ENCODE data around the gene EN1.
A peak's percentile ranks its signal among the peaks of the same experiment; 100 is the strongest.

Gene EN1

DNA sequence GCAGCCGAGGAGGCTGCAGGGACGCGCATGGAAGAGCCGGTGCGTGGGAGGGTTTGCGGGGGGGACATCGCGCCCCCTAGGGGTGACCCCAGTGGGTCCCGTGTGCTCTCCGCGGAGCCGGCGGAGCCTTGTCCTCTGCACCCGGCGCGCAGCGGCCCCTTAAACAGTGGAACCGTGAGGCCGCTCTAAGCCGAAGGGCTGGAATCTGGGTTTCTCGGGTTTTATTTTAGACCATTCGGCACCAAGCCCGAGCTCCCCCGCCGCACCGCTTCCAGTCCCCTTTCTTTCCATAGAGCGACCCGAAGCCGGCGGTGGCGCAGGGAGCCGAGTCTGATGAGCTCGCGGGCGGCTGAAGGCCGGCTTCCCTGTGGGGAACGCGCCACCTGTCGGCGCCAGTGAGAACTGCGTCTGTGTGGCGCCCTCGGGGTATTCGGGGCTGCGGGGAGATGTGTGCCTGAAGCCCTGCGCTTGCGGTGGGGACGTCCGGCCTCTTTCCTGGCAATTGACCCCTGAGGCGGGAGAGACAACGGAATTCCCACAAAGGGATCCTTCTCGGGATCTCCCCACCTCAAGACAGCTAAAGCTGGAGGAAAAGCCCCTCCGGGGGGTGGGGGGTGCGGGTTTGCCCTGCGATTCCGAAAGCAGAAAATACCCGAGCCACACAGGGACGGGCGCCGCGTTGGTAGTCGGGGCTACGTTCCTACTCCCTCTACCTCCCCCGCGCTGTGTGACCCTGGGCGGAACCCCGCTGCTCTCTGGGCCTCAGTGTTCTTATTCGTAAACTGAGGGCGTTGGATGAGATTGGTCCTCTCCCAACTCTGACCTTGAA is 8.2 kb upstream of the EN1 start:
- DNase-seq: peak; percentile 29

DNA sequence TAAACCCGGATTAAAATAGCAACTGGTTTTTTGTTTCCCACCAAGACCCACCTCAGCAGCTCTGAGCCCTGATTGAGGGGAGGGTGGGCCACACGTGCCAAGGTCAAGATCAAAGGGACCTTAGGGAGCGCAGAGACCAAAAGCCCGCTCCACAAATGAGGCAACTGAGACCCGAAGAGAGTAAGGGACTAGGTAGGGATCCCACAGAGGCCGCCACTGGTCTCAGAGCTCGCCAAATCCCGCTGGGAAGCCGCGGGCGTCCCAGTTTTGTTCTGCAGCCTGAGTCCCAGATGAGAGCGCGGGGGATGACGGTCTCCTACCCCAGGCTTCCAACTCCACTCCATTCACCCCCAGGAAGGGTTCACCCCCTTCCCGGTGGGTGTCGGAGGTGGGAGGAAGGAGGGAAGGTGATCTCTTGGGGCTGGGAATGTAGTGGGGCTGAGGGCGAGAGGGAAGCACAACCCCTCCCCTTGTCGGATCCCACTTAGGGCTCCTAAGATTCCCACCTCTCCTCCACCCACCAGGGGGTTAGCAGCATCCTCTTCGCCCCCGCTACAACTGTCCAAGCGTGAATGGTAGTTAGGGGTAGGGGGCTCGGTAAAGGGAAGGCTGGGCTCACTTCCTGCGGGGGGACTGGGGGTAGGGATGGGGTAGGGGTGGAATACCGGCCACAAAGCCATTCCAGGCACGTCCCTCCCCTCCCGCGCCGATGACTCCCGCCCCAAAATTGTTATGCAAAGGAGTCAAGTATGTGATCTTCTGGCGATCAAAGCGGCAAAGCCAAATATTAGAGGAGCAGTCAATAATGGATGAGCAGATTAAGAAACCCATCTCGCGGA is 7.3 kb upstream of the EN1 start:
- no peak for DNase-seq

DNA sequence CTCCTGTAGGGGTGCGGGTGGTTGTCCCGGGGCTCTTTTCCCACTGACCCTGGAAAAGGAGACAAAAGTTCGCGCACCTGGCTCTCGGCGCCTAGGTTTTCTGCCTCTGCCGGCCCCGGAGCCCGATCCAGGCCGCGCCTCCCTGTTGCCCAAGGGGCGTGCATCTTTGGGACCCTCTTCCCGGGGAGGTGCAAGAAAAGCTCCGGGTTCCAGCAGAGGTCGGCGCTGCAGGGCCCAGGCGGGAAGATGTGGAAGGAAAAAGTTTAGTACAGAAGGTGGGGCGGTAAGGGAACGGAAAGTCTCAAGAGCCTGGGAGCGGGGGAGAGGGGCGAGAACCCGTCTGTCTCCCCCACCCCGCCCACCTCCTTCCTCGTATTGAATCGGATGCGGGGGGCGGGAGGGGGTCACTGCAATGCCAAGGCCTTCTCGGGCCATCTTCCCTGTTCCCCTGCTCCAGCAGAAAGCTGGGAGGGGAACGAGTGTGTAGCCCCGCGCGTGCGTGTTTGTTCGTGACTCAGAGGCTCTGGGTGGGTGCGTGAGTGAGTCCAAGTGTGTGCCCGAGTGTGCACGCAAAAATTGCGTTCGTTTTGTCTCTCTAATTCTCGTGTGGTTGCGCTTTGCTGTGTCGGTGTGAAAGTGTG is 6.3 kb upstream of the EN1 start:
- DNase-seq: no peak

DNA sequence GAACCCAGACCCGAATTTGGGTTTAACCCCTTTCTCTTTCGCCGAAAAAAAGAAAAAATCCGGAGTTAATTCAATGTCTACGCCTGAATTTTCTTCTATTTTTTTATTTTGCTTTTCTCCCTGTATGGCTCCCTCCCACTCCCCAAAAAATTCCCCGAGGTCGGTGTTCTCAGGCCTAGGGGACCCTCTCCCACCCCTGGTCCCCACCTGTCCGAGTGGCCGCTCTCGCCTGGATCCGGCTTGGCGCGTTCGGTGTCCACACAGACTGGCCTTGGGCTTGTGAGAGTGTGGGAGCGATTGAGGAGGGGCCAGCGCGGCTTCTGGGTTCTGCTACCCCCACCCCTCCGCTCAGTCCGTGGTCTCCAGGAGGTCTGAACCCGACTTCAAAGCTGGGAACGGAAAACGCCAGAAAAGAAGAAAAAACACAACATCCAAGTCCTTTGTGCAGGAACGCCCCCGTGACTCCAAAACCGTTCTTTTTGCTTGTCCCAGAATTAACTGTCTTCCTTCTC is 5.7 kb upstream of the EN1 start:
- no peak for DNase-seq

DNA sequence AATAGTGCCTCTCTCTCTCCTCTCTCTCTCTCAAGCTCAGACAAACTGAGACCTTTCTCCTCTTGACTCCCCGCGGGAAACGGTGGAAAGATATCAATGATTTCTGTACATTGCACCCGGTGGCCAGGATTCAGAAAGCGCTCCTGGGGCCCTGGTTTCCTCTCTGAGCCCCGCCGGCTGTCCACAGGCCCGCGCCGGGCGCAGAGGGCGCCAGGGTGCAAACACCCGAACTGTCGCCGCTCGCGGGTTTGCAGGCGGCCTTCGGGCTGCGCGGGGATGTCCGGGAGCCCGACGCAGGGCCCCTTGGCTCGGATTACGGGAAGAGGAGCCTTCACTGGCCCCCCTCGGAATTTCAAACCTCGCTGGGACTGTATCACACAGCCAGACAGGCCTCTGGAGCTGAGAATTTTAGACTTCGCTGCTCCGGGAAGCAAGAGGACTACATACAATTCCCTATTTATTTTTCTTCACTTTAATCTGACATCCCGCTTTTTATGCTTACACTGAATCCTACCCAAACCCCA is 5.2 kb upstream of the EN1 start:
- DNase-seq: no peak

DNA sequence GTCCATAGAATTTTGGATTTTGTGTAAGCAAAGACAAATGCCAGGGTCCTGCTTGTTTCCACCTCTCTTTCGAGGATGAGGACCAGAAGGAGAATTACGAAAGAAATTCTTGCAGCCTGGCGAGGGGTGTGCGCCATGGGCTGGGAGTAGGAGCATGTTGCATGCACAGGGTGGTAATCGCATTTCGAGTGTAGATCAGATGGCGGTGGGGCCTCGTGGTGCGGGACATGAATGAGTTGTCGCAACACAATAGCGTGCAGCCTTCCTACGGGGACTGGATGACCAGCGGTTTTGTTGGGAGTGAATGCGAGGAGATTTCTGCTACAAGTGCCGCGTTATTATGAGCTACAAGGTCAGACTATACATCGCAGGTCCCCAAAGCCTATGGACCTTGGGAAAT is 4.2 kb upstream of the EN1 start:
- DNase-seq: no peak

DNA sequence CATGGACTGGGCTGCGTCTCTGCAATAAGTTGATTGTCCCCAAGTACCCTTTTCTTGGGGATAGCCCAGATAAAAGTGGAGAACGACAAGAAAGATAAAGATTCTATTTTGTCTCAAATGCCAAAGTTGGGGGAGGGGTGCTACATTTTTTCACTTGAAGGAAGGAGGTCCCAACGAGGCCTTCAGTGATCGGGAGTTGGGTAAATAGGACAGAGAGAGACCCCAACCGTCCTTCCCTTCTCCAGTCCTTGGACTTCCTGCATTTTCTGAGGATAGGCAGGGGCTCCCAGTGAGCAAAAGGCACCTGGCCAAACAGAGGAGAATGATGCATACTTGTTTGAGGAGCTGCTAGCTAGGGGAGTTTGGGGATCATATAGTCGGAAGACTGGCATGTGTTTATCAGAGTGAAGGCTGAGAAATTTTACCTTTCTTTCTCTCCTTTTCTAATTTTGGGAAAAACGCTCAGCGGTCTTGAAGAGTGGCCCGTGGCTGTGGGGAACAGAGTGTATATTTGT is 3.5 kb upstream of the EN1 start:
- no peak for DNase-seq

DNA sequence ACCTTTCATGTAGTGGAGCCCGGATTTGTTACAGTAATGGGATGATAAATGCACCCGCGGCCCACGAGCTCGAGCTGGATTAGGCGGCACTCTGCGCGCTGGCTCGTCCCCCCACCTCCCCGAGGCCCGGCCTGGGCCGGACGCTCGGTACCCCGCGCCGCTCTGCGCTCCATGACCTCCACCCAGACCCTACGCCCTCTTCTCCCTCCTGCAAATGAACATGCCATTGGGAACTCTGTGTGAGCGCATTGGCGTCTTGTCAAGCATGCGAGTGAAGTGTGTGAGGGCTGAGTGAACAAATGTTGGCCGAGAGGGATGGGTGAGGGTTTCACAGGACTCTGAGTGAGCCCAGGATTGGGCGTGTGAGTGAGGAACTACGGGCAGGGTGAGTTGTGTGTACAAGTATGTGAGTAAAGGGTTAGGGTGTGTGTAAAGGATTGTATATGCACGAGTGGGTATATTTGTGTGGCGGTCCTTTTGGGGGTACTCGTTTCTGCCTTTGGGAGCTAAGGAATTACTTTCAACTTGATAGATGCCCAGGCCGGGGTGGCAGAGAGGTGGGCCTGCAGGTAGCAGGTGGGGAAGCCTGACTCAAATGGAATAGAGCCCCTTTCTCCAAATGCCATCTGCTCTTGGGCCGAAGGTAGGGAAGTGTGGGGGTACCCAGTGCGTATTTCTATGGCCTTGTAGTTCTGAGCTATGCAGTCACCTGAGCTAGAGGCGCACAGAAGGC is 2.9 kb upstream of the EN1 start:
- DNase-seq: no peak

DNA sequence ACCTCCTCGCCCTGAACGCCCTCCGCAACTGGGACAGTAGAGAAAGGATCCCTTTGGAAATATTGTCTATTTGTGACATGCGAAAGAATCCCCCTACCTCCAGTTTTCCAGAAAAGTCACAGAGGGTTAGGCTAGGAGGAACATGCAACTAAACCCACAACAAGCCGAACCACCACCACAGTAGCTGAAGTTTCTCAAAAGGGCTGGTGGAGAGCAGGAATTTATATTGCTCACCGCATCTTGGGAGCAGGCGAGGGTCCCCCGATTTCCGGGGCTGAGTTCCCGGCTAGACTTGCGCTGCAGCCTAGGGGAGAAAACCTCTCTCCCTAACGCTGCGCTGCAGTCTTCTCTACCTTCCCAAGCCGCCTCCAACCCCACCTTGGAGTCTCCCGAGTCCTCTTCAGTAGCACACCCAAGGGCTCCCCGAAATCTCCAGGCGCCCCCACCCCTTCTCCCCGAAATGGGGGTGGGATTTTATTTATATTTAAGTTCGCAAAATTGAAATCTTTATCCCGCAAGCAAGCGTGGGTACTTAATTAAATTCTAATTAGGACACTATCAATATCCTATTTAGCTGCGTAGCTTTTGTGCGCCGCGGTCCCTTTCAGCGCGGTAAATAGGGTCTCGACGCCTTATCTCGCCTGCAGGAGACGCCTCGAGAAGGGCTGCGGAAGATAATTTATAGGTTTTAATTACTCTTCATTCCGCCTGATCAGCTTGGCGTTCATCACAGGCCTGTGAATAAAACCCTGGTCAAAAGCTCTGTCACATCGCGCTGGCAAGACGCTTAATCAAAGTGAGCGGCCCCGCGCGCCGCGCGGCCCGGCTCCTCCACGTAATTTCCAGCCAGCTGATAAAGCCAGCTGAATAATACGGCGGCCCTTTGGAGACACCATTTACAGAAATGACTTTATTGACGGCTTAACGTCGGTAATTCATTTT is 2.0 kb upstream of the EN1 start:
- DNase-seq: no peak

DNA sequence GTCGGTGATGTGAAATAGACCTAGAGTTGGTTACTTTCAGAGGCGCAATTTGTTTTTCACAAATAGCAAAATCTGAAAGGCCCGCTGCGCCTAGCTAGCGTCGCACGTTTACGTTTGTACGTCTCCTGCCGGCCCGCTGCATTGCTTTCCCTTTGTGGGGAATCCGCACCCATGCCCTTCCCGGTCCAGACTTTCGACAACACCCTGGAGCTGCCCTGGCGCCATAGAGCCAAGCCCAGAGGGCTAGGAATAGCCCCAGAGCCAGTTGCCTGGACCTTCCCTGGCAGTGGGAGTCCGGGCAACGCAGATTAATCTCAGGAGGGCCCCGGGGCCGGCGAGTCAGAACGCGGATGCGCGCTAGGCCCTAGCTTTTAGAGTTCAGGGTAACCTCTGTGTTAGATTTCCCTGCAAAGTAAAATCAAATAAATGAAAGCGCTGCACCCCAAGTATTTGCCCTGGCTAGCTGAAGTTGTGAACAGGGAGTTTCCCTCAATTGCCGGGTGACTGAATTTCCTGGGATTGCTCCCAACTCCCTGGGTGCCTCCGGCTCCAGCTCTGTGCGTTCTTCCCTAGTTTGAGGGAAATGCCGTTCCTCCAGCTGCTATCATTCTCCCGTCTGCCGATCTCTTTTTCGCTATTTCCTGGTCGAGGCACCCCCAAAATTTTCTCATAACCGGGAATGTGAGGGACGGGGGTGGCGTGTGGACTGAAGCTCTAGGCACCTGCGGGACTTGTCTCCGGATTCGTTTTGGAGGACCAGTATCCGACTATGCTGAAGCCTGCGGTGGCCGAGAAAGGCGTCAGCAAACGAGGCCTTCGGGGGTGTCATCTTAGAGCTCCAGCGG is 1.2 kb upstream of the EN1 start:
- DNase-seq: no peak

DNA sequence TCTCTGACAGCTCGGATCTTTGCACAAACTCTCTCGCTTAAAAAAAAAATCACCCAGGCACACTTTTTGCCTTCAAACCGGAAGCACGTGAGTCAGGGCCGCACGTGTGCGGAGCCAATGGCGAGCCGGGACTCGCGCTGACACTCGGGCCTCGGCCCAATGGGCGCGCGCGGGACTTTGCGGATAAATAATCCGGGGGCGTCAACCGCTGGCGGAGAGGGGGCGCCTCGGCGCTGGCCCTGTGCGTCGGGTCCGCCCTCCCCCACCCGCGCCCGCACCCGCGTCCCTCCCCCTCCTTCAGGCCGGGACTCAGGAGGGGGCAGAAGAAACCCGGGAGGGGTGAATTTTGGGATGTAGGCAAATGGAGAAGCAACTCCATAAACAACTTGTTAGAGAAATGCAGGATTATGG is 319 bp upstream of the EN1 start:
- DNase-seq: no peak

DNA sequence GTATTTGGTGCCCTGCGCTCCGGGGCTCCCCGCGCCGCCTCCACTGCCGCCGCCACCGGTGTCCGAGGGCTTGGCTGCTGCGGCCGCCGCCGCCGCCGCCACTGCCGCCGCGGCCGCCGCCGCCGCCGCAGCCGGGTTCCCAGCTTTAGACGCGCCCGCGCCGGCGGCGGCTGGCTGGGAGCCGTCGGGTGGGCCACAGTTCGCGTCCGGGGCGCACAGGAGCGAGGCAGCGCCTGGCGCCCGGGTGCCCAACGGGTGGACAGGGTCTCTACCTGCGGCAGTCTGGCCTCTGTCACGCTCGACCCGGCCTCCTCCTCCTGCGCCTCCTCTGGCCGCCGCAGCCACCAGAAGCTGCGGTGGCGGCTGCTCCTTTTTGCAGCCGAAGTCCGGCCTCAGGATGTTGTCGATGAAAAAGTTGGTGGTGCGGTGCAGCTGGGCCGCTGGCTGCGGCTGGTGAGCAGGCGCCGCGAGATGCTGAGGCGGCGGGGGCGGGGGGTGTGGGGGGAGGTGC is 951 bp downstream of the EN1 start:
- no peak for DNase-seq

DNA sequence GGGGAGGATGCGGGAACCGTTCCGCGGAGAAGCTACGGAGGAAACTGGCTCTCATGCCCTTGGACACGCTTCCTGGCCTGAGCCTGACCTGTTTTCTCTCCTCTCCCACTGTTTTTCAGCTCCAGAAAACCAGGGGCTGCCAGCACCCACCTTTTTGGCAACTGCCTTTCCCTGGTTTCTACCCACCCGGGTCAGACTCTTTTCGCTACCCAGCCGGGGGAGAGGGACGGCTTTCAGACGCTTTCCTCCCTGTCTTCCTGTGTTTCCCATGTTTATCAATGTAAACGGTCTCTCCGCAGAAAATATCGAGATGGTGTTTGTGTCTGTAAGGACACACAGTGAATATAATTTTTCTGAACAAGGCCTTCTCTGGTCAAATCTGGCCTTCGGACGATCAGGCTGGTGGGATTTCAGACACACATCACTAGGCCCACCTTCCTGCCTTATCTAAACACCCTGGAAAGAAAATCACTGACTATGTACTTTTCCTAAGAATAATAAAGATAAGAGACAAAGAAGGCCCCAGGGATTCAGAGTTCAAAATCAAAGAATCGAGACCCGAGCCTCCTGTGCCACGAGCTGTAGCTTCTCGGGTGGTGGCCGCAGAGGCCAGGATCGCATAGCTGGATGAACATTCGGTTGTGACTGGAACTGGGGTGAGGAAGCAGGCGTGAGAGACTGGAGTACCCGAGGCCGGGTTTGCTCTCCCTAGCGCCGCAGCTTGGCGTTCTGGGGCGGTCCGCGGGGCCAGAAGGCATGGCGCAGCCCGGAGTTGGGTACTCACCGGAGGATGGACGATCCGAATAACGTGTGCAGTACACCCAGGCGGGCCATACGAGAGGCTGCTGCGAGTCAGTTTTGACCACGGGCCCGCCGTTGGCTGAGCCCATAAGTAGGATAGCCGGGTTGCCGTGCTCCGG is 1.7 kb downstream of the EN1 start:
- DNase-seq: no peak

DNA sequence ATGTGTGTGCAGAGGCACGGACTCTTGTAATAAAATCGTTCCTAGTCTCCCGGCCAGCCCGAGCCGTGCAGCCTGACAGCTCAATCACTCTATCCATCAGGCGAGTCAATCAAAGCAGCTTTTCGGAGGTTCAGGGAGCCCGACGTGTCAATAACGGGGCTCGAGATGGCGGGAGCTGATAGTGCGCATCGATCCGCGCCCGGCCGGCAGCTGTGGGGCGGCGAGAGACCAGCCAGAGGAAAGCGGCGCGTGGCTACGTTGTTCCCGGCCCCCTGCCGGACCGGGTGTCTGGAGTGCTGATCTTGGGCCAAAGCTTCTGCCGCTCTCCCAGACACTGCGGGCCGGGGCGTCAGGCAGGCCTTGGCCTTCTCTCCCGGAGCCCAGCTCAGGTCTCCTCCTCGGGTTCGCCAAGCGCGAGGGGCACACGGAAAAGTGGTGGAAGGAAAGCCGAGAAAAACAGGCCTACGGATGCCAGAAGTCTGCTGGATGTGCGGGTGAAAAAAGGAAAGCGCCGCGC is 2.4 kb downstream of the EN1 start:
- DNase-seq: no peak

DNA sequence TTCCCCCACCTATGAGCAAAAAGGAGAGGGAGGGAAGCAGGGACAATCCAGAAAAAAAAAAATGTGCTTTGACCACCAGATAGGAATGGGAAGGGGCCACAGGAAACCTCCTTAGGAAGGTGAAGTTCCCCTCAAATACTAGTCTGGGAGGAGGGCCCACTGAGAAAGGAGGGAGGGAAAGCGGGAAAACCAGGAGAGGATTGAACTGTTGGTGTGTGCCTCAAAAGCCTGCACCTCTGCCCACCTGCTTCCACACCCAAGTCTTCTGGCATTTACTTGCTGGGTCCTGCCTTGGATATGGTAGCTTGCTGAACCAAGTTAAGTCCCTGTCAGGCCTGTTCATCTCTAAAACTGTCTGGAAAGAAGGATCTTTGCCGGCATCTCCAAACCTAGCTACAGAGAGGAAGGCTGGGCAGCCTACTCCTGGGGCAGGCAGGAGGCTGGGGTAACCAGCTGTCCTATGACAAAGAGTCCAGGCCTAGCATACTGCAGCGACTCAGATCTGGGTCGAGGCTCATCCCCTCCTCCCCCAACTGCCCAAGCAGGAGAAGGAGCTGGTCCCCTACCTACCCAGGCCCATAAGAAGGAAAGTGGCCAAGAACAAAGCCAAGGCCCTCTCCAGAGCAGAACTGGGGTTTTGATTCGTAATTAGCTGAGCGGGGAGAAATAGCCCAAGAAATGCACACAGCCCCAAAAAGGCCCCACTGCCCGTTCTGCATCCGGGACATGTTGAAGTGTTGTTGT is 3.0 kb downstream of the EN1 start:
- no peak for DNase-seq

DNA sequence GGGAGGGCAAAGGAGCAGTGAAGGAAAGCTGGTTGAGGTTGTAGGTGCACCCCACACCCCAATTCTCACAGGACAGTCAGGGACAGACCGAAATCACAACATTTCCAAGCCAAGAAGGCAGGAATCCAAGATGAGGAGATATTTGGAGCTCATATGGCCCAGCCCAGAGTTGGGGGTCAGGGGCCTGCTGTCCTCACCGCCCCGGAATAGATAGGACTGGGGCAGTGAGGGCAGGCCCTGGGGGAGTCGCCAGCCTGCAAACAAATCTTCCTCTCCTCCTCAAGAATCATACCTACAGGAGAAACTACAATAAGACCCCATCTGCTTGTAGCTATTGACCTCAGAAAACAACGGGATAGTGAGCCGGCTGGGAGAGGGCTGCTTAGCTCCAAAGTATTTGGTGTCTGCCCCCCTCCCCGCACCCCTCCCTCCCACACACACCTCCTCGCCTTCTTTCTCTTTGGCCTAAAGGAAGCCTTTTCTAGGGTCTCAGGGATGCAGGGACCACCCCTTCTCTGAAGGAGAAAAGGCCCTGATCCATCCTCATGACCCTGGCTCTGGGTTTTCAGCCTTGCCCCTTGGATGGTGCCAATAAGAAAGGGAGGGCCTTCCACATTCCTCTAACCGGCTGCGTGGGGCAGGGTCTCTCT is 3.8 kb downstream of the EN1 start:
- DNase-seq: no peak
